ENCODE measurements around the gene BRPF1.
"Not testable (repeated sequence)": the region's sequence is repeated elsewhere in the genome, so short reads cannot be mapped to it uniquely, and the experiment has no call there.

Gene BRPF1

GRCh38 chr3:9770276-9770812 lies 38.8 kb downstream of the BRPF1 start:
- peak; percentile 12 for DNase-seq

GRCh38 chr3:9771007-9771406 lies 39.5 kb downstream of the BRPF1 start:
- DNase-seq = not testable (repeated sequence)

DNA sequence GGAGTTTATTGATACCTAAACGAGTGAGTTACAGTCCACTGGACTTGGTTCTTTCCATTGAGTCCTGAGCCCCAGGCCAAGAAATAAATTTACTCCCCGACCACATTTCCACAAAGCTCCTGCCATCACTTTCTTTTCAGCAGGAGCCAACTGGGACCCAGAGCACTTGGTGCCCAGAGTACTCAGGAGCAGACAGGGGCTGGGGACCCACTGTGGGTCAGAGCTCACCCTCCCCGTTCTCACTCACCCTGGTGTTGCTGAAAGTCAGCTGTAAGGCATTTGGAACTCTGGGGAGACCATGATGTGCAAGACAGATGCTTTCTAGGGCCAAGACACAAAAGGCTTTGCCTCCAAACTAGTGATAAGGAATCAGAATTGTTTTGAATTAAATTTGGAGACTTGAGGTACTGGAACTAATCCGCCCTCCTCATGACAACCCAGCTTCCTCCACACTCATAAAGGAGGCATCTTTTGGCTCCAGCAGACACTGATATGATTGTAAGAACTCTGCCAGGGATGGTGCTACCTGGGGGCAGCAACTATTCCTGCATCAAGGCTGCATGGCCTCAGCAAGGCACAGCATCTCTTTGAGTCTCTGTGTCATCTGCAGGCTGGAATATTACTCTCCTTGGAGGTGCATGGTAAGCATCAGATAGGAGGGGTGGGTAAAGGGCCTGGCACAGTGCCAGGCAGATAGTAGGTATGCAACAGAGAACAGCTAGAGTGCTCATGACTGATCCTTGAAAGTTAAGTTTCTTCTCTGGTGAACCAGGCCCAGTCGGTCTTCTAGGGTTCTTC lies 45.6 kb downstream of the BRPF1 start:
- DNase-seq = no peak

- DNase-seq = no peak
Observed at GRCh38 chr3:9777694-9778021, 46.1 kb downstream of the BRPF1 start.

DNA sequence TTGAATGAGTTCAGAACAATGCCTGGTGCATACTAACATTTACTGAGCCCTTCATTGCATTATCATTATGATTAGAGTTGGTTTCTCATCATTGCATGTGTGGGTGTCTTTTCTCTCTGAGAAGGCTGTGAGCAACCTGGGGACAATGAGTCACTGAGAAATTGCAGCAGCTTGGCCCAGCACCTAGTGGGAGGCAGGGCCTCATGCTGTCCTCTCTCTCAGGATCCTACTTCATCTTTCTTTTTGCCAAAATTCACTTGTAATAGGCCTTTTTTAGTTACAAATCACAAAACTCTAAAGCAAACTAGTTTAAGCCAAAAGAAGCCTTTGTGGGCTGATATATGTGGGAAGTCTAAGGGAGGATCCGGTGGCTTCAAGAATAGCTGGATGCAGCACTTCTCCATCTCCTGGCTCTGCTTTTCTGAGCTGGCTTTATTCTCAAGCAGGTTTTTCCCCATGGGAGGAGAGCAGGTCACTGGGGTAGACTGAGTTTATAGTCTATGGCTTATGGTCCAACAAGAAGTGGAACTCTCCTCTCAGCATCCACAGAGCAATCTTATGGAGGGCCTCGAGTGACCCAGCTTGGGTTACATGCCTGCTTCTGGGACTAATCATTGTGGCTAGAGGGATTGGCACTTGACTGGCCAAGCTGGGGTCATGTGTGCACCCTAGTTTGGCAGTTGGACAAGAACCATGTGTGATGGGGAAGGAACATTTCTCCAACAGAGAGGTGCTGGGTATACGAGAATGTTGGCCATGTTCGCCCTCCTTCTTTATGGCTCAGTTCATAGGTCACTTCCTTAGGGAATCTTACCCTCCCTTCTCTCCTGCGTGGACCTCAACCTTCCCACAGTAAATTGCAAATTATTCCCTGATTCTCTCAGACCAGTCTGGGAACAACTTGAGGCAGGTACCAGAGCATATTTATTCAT lies 46.9 kb downstream of the BRPF1 start:
- DNase-seq = no peak

DNA sequence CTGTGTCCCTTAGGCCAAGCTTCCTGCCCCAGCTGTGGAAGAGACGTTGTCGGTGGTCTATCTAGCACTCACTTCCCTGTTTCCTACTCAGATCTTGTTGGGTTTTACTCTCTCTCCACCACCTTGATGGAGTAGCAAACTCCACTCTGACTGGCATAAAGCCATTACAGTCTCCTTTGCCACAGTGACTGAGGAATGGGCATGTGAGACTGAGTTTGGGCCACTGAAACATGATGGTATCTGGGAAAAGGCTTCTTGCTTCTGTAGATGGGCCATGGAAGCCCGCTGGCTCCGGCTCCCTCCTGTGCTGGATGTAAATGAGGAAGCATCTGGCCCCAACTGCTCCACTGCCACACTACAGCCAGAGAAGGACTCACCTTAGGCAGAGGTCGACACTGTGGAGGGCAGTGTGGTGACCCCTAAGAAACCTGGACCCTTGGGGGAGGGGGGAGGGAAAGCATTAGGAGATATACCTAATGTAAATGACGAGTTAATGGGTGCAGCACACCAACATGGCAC lies 47.6 kb downstream of the BRPF1 start:
- DNase-seq = no peak

DNA sequence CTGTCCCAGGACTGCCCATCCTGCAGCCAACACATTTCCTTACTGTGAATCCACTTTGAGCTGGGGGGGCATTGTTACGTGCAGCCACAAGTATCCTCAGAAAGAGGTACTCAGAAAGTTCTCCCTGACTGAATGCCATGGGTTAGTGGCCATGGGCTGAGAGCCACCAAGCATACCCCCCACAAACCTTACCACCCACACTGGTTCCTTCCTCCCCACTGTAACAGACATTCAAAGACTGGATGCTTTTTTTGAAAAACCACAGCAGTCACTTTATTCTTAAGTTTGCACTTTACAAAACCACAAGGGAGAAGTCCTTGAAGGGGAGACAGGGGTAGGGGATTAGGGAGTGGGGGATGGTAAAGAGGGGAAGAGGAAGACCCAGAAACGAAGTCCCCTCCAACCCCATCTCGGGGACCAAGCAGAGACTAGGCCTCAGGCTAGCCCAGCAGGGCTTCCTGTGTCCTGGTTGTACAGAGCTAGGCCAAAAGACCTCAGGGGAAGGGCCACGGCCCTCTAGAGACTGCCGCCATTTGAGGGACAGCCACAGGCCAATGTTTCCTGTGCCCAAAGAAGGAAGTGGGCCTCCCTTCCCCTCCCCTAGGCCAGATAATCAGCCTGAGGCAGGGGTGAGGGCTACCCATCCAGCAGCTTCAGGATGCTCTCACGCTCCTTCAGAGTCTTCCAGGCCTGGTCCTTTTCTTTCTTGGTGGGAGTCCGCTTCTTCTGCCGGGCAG lies 48.4 kb downstream of the BRPF1 start:
- DNase-seq = no peak

- no peak for DNase-seq
Observed at GRCh38 chr3:9780458-9780812, 48.9 kb downstream of the BRPF1 start.

DNA sequence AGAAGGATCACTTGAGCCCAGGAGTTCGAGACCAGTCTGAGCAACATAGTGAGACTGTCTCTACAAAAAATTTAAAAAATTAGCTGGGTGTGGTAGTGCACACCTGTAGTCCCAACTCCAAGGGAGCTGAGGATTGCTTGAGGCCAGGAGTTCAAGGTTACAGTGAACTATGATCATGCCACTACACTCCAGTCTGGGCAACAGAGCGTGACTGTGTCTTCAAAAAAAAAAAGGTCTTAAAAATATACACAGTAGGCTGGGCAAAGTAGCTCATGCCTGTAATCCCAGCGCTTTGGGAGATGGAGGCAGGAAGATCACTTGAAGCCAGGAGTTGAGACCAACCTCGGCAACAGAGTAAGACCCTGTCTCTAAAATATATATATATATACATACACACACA lies 49.4 kb downstream of the BRPF1 start:
- no peak for DNase-seq

DNA sequence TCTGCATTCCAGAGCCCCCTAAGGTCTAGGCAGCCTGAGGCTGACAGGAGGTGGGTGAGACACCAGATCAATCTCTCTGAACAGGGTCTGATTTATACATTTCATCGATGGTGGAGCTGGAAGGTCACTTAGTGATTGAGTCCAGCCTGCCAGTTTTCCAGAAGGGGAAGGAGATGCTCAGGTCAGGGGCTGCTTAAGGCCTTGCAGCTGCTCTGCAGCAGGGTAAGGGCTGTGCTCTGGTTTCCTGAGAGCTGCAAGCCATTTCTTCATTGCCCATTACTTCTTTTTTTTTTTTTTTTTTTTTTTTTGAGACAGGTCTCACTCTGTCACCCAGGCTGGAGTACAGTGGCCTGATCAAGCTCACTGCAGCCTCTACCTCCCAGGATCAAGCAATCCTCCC lies 50.0 kb downstream of the BRPF1 start:
- DNase-seq = no peak

- no peak for DNase-seq
Observed at GRCh38 chr3:9781978-9782603, 50.6 kb downstream of the BRPF1 start.

GRCh38 chr3:9782770-9783169 lies 51.2 kb downstream of the BRPF1 start:
- DNase-seq = no peak

- no peak for DNase-seq
Observed at GRCh38 chr3:9783954-9784353, 52.4 kb downstream of the BRPF1 start.

- no peak for DNase-seq
Observed at GRCh38 chr3:9784965-9785364, 53.4 kb downstream of the BRPF1 start.

- no peak for DNase-seq
Observed at GRCh38 chr3:9785602-9786001, 54.1 kb downstream of the BRPF1 start.

- no peak for DNase-seq
Observed at GRCh38 chr3:9786209-9786739, 54.7 kb downstream of the BRPF1 start.

- no peak for DNase-seq
Observed at GRCh38 chr3:9786825-9787669, 55.5 kb downstream of the BRPF1 start.

GRCh38 chr3:9787714-9788113 lies 56.2 kb downstream of the BRPF1 start:
- no peak for DNase-seq

GRCh38 chr3:9791127-9791526 lies 59.6 kb downstream of the BRPF1 start:
- DNase-seq = no peak

- DNase-seq = no peak
Observed at GRCh38 chr3:9791790-9792404, 60.4 kb downstream of the BRPF1 start.
